ENCODE results near the gene NUTM1. TPM values are rescaled to one million over a fixed set of nuclear protein-coding genes. Genes with fewer than 3 reads are reported as not detected.

NUTM1 gene
- total RNA-seq, 2 experiments from 2014 or later: not detected

GRCh38 chr15:34330279-34330678, 12.8 kb upstream of the NUTM1 start:
- Histone ChIP-seq H3K4me3 (ENCODE audit: low read length) (no peak overlapping the region), H3K27me3 (ENCODE audit: control insufficient read depth in 1 of 2, insufficient read depth in 2 of 2, low read length in 2 of 2) (no peaks in the 10 kb centered on the region), H3K27ac (ENCODE audit: low read depth in 1 of 2, low read length in 2 of 2) (no peak overlapping the region), H3K4me1 (ENCODE audit: insufficient read depth, low read length) (peaks cover 42% of the 10 kb centered on the region), H3K9me3 (ENCODE audit: control insufficient read depth in 1 of 2, insufficient read depth in 1 of 2, low read length in 2 of 2) (no peaks in the 10 kb centered on the region), H3K36me3 (ENCODE audit: insufficient read depth, low read length) (no peaks in the 10 kb centered on the region)
- no peak for ATAC-seq (ENCODE audit: poor library complexity)
- no peaks in the 10 kb centered on the region for H3K27me3 Mint-ChIP-seq
- ChIA-PET CTCF (interaction anchor here (0.9 to 3.3 kb wide), 3 partner anchors 10 to 21 kb away, joined by 3 to 14 read pairs (median 3); partner anchors contain the start of genes NOP10 and NUTM1), POLR2A (interaction anchor here (1.4 to 7.4 kb wide), 5 partner anchors 7 to 229 kb away, joined by 4 to 127 read pairs (median 33); partner anchors contain the start of genes EMC7, LPCAT4, NOP10 and NUTM1)
- H3K4me3 Mint-ChIP-seq: peak overlapping the region; percentile 34
- DNase-seq: no peak
- no peak for TF ChIP-seq CTCF (IDR thresholded peaks at IDR 0.05)
- H3K4me1 Mint-ChIP-seq (ENCODE audit: low read depth): peaks cover 84% of the 10 kb centered on the region
- H3K9me3 Mint-ChIP-seq: no peaks in the 10 kb centered on the region
- intact Hi-C loops (cut with DNase I, micrococcal nuclease): loop anchor here in 1 of 2 experiments (1.0 to 5.0 kb wide), 3 partner anchors 12 to 73 kb away; partner anchors contain the start of gene LPCAT4
- peaks cover 10% of the 10 kb centered on the region for H3K36me3 Mint-ChIP-seq (ENCODE audit: low read depth)
- peak overlapping the region; percentile 82 for H3K27ac Mint-ChIP-seq

GRCh38 chr15:34331809-34332208, 11.3 kb upstream of the NUTM1 start:
- DNase-seq (peak in 3 of 14 experiments; percentile 43 to 62 (median 49)), ATAC-seq (ENCODE audit: poor library complexity) (peak; percentile 40)
- ChIA-PET POLR2A (interaction anchor here (5.8 kb wide), 1 partner anchor 35 kb away, joined by 33 read pairs; the partner anchor contains the start of gene LPCAT4), CTCF (no interaction called here)
- Mint-ChIP-seq H3K27me3 (no peaks in the 10 kb centered on the region), H3K4me3 (peak overlapping the region; percentile 40), H3K9me3 (no peaks in the 10 kb centered on the region), H3K27ac (peak overlapping the region; percentile 98), H3K36me3 (ENCODE audit: low read depth) (peaks cover 14% of the 10 kb centered on the region), H3K4me1 (ENCODE audit: low read depth) (peaks cover 87% of the 10 kb centered on the region)
- intact Hi-C loops (cut with DNase I, micrococcal nuclease): loop anchor here in 1 of 2 experiments (5.0 kb wide), 2 partner anchors 35 to 75 kb away; partner anchors contain the start of gene LPCAT4
- Histone ChIP-seq H3K4me1 (ENCODE audit: insufficient read depth, low read length) (peaks cover 55% of the 10 kb centered on the region), H3K27ac (ENCODE audit: low read depth in 1 of 2, low read length in 2 of 2) (peak overlapping the region; percentile 18 to 39), H3K4me3 (ENCODE audit: low read length) (no peak overlapping the region), H3K36me3 (ENCODE audit: insufficient read depth, low read length) (no peaks in the 10 kb centered on the region), H3K9me3 (ENCODE audit: control insufficient read depth in 1 of 2, insufficient read depth in 1 of 2, low read length in 2 of 2) (no peaks in the 10 kb centered on the region), H3K27me3 (ENCODE audit: control insufficient read depth in 1 of 2, insufficient read depth in 2 of 2, low read length in 2 of 2) (no peaks in the 10 kb centered on the region)
- TF ChIP-seq CTCF (IDR thresholded peaks at IDR 0.05): no peak

GRCh38 chr15:34332553-34333120, 10.5 kb upstream of the NUTM1 start:
- Histone ChIP-seq H3K27ac (ENCODE audit: low read depth in 1 of 2, low read length in 2 of 2) (peak overlapping the region in 1 of 2 donors; percentile 18), H3K4me1 (ENCODE audit: insufficient read depth, low read length) (peaks cover 55% of the 10 kb centered on the region), H3K27me3 (ENCODE audit: control insufficient read depth in 1 of 2, insufficient read depth in 2 of 2, low read length in 2 of 2) (no peaks in the 10 kb centered on the region), H3K4me3 (ENCODE audit: low read length) (no peak overlapping the region), H3K36me3 (ENCODE audit: insufficient read depth, low read length) (no peaks in the 10 kb centered on the region), H3K9me3 (ENCODE audit: control insufficient read depth in 1 of 2, insufficient read depth in 1 of 2, low read length in 2 of 2) (no peaks in the 10 kb centered on the region)
- peaks cover 91% of the 10 kb centered on the region for H3K4me1 Mint-ChIP-seq (ENCODE audit: low read depth)
- H3K36me3 Mint-ChIP-seq (ENCODE audit: low read depth): peaks cover 19% of the 10 kb centered on the region
- ATAC-seq (ENCODE audit: poor library complexity) (no peak), DNase-seq (no peak)
- intact Hi-C loops (cut with DNase I, micrococcal nuclease): loop anchor here in 1 of 2 experiments (5.0 kb wide), 2 partner anchors 35 to 75 kb away; partner anchors contain the start of gene LPCAT4
- no peaks in the 10 kb centered on the region for H3K9me3 Mint-ChIP-seq
- H3K27me3 Mint-ChIP-seq: no peaks in the 10 kb centered on the region
- H3K27ac Mint-ChIP-seq: peak overlapping the region; percentile 98
- TF ChIP-seq CTCF (IDR thresholded peaks at IDR 0.05): no peak
- CTCF ChIA-PET: no interaction called here
- POLR2A ChIA-PET: interaction anchor here (1.7 to 2.2 kb wide), 2 partner anchors 14 to 35 kb away, joined by 5 to 12 read pairs; partner anchors contain the start of gene LPCAT4
- peak overlapping the region; percentile 40 for H3K4me3 Mint-ChIP-seq
